Subcutaneous abdominal adipose tissue (tissue), 5 donors: ENCODE measurements around the gene OR2T4.

Experiments
- H3K27ac ChIP-seq: one replicate; pipeline ENCODE4 v1.7.0; 2013; ENCODE audit warnings: low read depth, mild to moderate bottlenecking, inconsistent platforms, low read length, moderate library complexity
- H3K27me3 ChIP-seq, 5 donors: one replicate each; pipeline ENCODE4 v1.7.0; 2013; ENCODE audit warnings: low read length in 5 of 5, inconsistent platforms in 1 of 5; ENCODE audit not compliant: control insufficient read depth in 5 of 5, insufficient read depth in 4 of 5
- H3K36me3 ChIP-seq, 5 donors: one replicate each; pipeline ENCODE4 v1.7.0; 2013; ENCODE audit warnings: low read length in 5 of 5; ENCODE audit not compliant: control insufficient read depth in 5 of 5, insufficient read depth in 5 of 5
- H3K4me1 ChIP-seq, 5 donors: one replicate each; pipeline ENCODE4 v1.7.0; 2013; ENCODE audit warnings: low read length in 5 of 5, mild to moderate bottlenecking in 3 of 5, moderate library complexity in 1 of 5; ENCODE audit not compliant: control insufficient read depth in 5 of 5, insufficient read depth in 5 of 5
- H3K4me3 ChIP-seq, 5 donors: one replicate each; pipeline ENCODE4 v1.7.0; 2013; ENCODE audit warnings: low read length in 5 of 5, low read depth in 1 of 5
- H3K9ac ChIP-seq, 5 donors: one replicate each; pipeline ENCODE4 v1.7.0; 2013; ENCODE audit warnings: low read length in 5 of 5, mild to moderate bottlenecking in 4 of 5, moderate library complexity in 3 of 5
- H3K9me3 ChIP-seq, 5 donors: one replicate each; pipeline ENCODE4 v1.7.0; 2013; ENCODE audit warnings: low read length in 5 of 5; ENCODE audit not compliant: control insufficient read depth in 5 of 5
- donor health status: healthy.
- donor health status: healthy.
- donor health status: healthy.
- donor health status: healthy.
- donor health status: healthy.

The OR2T4 gene

GRCh38 chr1:248376916-248377315 is 15.5 kb downstream of the OR2T4 start:
- Histone ChIP-seq H3K27ac (no peak overlapping the region), H3K9me3 (peaks cover 0 to 2% (median 0%) of the 10 kb centered on the region in 5 donors), H3K27me3 (no peaks in the 10 kb centered on the region), H3K9ac (no peak overlapping the region), H3K4me1 (no peaks in the 10 kb centered on the region), H3K36me3 (no peaks in the 10 kb centered on the region), H3K4me3 (no peak overlapping the region)

- Histone ChIP-seq H3K27me3 (no peaks in the 10 kb centered on the region), H3K9me3 (no peaks in the 10 kb centered on the region), H3K9ac (no peak overlapping the region), H3K27ac (no peak overlapping the region), H3K36me3 (no peaks in the 10 kb centered on the region), H3K4me1 (no peaks in the 10 kb centered on the region), H3K4me3 (no peak overlapping the region)
Measured at GRCh38 chr1:248380854-248381253, 19.4 kb downstream of the OR2T4 start.

- Histone ChIP-seq H3K9ac (no peak overlapping the region), H3K27me3 (no peaks in the 10 kb centered on the region), H3K4me1 (no peaks in the 10 kb centered on the region), H3K9me3 (peaks cover 0 to 5% (median 0%) of the 10 kb centered on the region in 5 donors), H3K36me3 (no peaks in the 10 kb centered on the region), H3K4me3 (no peak overlapping the region), H3K27ac (no peak overlapping the region)
Measured at GRCh38 chr1:248388426-248388825, 27.0 kb downstream of the OR2T4 start.

- no peaks in the 10 kb centered on the region for H3K36me3 ChIP-seq
- no peak overlapping the region for H3K9ac ChIP-seq
- H3K4me3 ChIP-seq: no peak overlapping the region
- H3K27ac ChIP-seq: no peak overlapping the region
- no peaks in the 10 kb centered on the region for H3K9me3 ChIP-seq
- H3K27me3 ChIP-seq: no peaks in the 10 kb centered on the region
- no peaks in the 10 kb centered on the region for H3K4me1 ChIP-seq
Measured at GRCh38 chr1:248393050-248393449, 31.6 kb downstream of the OR2T4 start.

GRCh38 chr1:248402748-248403147 is 41.3 kb downstream of the OR2T4 start, which contains the start of gene OR2T1:
Gene OR2T1, plus strand, starts transcription at chr1:248403048. Its CDS starts 3,100 bp downstream, at chr1:248406148.
- no peaks in the 10 kb centered on the region for H3K4me1 ChIP-seq
- no peaks in the 10 kb centered on the region for H3K36me3 ChIP-seq
- no peak within 1 kb of the TSS for H3K4me3 ChIP-seq
- no peaks in the 10 kb centered on the region for H3K27me3 ChIP-seq
- H3K9me3 ChIP-seq: peaks cover 0 to 3% (median 0%) of the 10 kb centered on the region in 5 donors
- no peak within 1 kb of the TSS for H3K27ac ChIP-seq
- no peak within 1 kb of the TSS for H3K9ac ChIP-seq

- no peaks in the 10 kb centered on the region for H3K27me3 ChIP-seq
- no peak overlapping the region for H3K27ac ChIP-seq
- H3K9me3 ChIP-seq: peaks cover 0 to 3% (median 0%) of the 10 kb centered on the region in 5 donors
- H3K36me3 ChIP-seq: no peaks in the 10 kb centered on the region
- no peak overlapping the region for H3K9ac ChIP-seq
- no peak overlapping the region for H3K4me3 ChIP-seq
- H3K4me1 ChIP-seq: no peaks in the 10 kb centered on the region
Measured at GRCh38 chr1:248404024-248404423, 42.6 kb downstream of the OR2T4 start.

GRCh38 chr1:248406721-248407692 is 45.5 kb downstream of the OR2T4 start:
- no peak overlapping the region for H3K4me3 ChIP-seq
- H3K4me1 ChIP-seq: no peaks in the 10 kb centered on the region
- no peaks in the 10 kb centered on the region for H3K27me3 ChIP-seq
- H3K9ac ChIP-seq: no peak overlapping the region
- H3K36me3 ChIP-seq: no peaks in the 10 kb centered on the region
- no peak overlapping the region for H3K27ac ChIP-seq
- peaks cover 0 to 10% (median 8%) of the 10 kb centered on the region in 5 donors for H3K9me3 ChIP-seq
